NCI-H460 (cell line): ENCODE results near the gene ARHGAP12. TPM values are rescaled to one million over a fixed set of nuclear protein-coding genes. Genes with fewer than 3 reads are reported as not detected.

Source experiments
- DNase-seq: peaks from one replicate; pipeline ENCODE4 v3.0.0-alpha.2; 2016; ENCODE audit warnings: low read depth; ENCODE audit errors: extremely low read depth
- total RNA-seq: library from RNA; depleted of rRNA; stranded (reverse); fragments of >200 nt; shearing (Covaris generic); gene quantifications from 2 replicates; pipeline ENCODE4 v1.2.3, GENCODE V29; 2014

Gene ARHGAP12
- total RNA-seq, 1 experiment from 2014 or later = 35.9 TPM

DNA sequence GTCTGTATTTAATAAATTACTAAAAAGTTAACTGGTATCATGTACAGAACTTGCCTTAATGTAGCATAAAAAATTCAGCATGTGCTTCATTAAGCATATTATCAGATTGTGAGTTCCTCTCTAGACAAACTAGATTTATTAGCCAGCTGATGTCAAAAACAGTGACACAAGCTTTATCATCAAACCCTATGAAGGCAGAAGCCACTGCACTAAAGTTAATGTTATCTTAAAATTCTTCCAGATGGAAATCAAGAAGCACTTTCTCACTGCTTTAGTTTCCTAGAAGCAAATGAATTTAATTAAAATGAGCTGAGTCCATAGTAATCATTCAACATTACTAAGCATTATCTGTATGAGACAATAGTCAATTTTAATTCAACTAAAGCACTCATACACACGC lies 96.4 kb downstream of the ARHGAP12 start:
- DNase-seq = no peak

- DNase-seq = no peak
Observed at GRCh38 chr10:31830887-31831286, 97.7 kb downstream of the ARHGAP12 start.

GRCh38 chr10:31829776-31830175 lies 98.9 kb downstream of the ARHGAP12 start:
- no peak for DNase-seq

GRCh38 chr10:31823358-31823757 lies 105.3 kb downstream of the ARHGAP12 start:
- no peak for DNase-seq

- no peak for DNase-seq
Observed at GRCh38 chr10:31822616-31823318, 105.9 kb downstream of the ARHGAP12 start.

DNA sequence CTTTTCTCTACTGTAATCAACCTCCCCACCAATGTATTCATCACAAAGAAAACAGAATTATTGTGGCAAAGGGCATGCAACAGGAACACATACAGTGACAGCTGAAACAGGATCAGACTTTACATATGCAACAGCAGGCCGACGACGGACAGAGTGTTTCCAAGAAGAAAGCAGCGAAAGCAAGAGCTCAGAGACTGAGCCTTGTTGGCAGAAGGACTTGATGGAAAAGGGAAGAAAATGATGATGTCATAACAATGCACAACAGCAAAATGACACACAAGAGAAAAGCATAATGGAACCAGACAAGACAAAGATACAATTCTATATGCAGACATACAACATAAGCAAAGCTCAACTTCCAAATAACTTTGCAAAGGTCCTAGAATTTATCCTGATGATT lies 106.5 kb downstream of the ARHGAP12 start:
- DNase-seq = no peak

- no peak for DNase-seq
Observed at GRCh38 chr10:31820778-31821369, 107.8 kb downstream of the ARHGAP12 start.

DNA sequence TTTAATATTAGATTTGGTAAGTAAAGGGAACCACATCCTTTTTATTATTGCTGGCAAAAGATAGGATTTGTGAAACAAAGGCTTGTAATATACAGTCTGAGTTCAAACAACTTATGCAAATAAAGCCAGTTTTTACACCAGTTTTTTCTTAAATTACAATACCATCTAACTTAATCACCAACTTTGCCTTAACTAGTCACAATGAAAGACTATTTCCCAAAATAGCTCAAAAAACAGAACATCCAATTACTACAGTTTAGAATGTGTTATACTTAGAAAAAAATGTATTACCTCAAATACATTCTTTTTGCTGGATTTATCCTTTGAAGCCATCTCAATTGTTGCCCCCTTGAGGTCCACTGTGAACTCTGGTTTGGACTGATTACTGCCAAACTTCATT lies 108.5 kb downstream of the ARHGAP12 start:
- DNase-seq = no peak

GRCh38 chr10:31819391-31819820 lies 109.2 kb downstream of the ARHGAP12 start:
- DNase-seq = no peak

GRCh38 chr10:31816318-31816717 lies 112.3 kb downstream of the ARHGAP12 start:
- no peak for DNase-seq

- DNase-seq = peak; percentile 39
Observed at GRCh38 chr10:31808258-31809218, 120.1 kb downstream of the ARHGAP12 start.

- DNase-seq = no peak
Observed at GRCh38 chr10:31804352-31804810, 124.2 kb downstream of the ARHGAP12 start.

GRCh38 chr10:31803606-31804351 lies 124.9 kb downstream of the ARHGAP12 start:
- DNase-seq = no peak

GRCh38 chr10:31799181-31799580 lies 129.4 kb downstream of the ARHGAP12 start:
- no peak for DNase-seq

GRCh38 chr10:31792745-31793144 lies 135.9 kb downstream of the ARHGAP12 start:
- no peak for DNase-seq

DNA sequence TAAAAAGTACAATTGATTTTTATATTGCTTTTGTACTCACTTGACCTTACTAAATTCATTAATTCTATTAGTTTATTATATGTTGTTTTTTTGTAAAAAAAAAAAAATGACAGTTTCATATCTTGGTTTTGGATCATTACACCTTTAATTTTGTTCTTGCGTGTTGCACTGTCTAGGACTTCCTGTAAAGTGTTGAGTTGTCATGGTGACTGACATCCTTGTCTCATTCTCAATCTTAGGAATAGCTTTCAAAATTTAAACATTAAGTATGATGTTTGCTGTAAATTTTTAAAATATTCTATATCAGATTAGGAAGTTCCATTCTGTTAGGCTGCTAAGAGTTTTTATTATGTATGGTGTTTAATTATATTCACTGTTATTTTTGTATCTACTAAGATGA lies 139.1 kb downstream of the ARHGAP12 start:
- no peak for DNase-seq

- no peak for DNase-seq
Observed at GRCh38 chr10:31782701-31783100, 145.9 kb downstream of the ARHGAP12 start.

DNA sequence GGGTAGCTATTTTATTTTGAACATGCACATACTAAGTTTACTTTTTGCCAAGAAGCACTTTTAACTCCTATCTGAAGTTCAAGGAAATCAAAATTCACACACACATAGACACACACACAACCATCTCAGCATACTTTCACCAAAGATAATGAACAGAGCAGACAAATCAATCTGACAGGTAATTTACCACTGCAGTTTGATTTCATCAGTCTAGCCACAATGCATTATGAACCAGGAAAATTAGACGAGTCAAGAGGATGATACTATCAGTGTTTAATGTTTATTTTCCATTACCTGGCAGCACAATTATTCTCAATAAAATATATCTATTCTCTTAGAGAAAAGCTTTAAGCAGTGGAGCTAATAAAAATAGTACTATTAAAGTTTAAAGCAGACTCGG lies 147.9 kb downstream of the ARHGAP12 start:
- DNase-seq = no peak

GRCh38 chr10:31778627-31779026 lies 150.0 kb downstream of the ARHGAP12 start:
- no peak for DNase-seq

DNA sequence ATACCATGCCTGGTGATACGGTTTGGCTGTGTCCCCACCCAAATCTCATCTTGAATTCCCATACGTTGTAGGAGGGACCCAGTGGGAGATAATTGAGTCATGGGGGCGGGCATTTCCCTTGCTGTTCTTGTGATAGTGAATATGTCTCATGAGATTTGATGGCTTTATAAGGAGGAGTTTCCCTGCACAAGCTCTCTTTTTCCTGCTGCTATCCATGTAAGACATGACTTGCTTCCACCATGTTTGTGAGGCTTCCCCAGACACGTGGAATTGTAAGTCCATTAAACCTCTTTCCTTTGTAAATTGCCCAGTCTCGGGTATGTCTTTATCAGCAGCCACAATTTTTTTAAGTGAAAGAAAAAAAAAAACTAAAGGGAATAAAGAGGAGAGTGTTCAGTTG lies 152.5 kb downstream of the ARHGAP12 start:
- no peak for DNase-seq
